NCI-H2029 treated with DMSO at 0.1 percent for 48 hours (cell line): ENCODE results near the gene EIF4EBP2.
A peak's percentile ranks its signal among the peaks of the same experiment; 100 is the strongest.

Experiments used
- DNase-seq: peaks from one replicate; lab custom pipeline; 2025; lab: John Stamatoyannopoulos, UW

Gene EIF4EBP2

GRCh38 chr10:70404036-70404786, at the start of gene EIF4EBP2:
Gene EIF4EBP2, plus strand, starts transcription at chr10:70404145. Its CDS starts 257 bp downstream, at chr10:70404402.
- DNase-seq: peak; percentile 53

GRCh38 chr10:70354556-70354955, 49.4 kb upstream of the EIF4EBP2 start:
- no peak for DNase-seq

- no peak for DNase-seq
Measured at GRCh38 chr10:70355051-70356021, 48.6 kb upstream of the EIF4EBP2 start.

GRCh38 chr10:70357565-70357964, 46.4 kb upstream of the EIF4EBP2 start:
- no peak for DNase-seq

- DNase-seq: no peak
Measured at GRCh38 chr10:70358446-70358845, 45.5 kb upstream of the EIF4EBP2 start.

GRCh38 chr10:70359017-70359550, 44.9 kb upstream of the EIF4EBP2 start:
- DNase-seq: no peak

- DNase-seq: no peak
Measured at GRCh38 chr10:70360215-70360614, 43.7 kb upstream of the EIF4EBP2 start.

- no peak for DNase-seq
Measured at GRCh38 chr10:70362328-70362727, 41.6 kb upstream of the EIF4EBP2 start.

GRCh38 chr10:70363292-70363691, 40.7 kb upstream of the EIF4EBP2 start:
- DNase-seq: no peak

- DNase-seq: peak; percentile 51
Measured at GRCh38 chr10:70363971-70364771, 39.8 kb upstream of the EIF4EBP2 start.

- DNase-seq: no peak
Measured at GRCh38 chr10:70364772-70365091, 39.2 kb upstream of the EIF4EBP2 start.

GRCh38 chr10:70367195-70367796, 36.6 kb upstream of the EIF4EBP2 start:
- DNase-seq: no peak

- DNase-seq: no peak
Measured at GRCh38 chr10:70368774-70369482, 35.0 kb upstream of the EIF4EBP2 start.

GRCh38 chr10:70369498-70370018, 34.4 kb upstream of the EIF4EBP2 start:
- no peak for DNase-seq

GRCh38 chr10:70370766-70371165, 33.2 kb upstream of the EIF4EBP2 start:
- no peak for DNase-seq

GRCh38 chr10:70371846-70372245, 32.1 kb upstream of the EIF4EBP2 start:
- no peak for DNase-seq

- no peak for DNase-seq
Measured at GRCh38 chr10:70374775-70375614, 28.9 kb upstream of the EIF4EBP2 start.

GRCh38 chr10:70376436-70377378, 27.2 kb upstream of the EIF4EBP2 start:
- no peak for DNase-seq

GRCh38 chr10:70378122-70378521, 25.8 kb upstream of the EIF4EBP2 start:
- no peak for DNase-seq
